ENCODE measurements around the gene KSR1. TPM values are rescaled to one million over a fixed set of nuclear protein-coding genes. Genes with fewer than 3 reads are reported as not detected.
"Not testable (repeated sequence)": the region's sequence is repeated elsewhere in the genome, so short reads cannot be mapped to it uniquely, and the experiment has no call there.

Gene KSR1
- total RNA-seq, 1 donor from 2014 or later: 49.7 TPM

GRCh38 chr17:27670791-27671590 lies 214.7 kb downstream of the KSR1 start:
- no peak for DNase-seq (ENCODE audit: extremely low read depth, low read depth, low spot score)

GRCh38 chr17:27671591-27671910 lies 215.3 kb downstream of the KSR1 start:
- no peak for DNase-seq (ENCODE audit: extremely low read depth, low read depth, low spot score)

- not testable (repeated sequence) for DNase-seq (ENCODE audit: extremely low read depth, low read depth, low spot score)
Measured at GRCh38 chr17:27671977-27672480, 215.8 kb downstream of the KSR1 start.

DNA sequence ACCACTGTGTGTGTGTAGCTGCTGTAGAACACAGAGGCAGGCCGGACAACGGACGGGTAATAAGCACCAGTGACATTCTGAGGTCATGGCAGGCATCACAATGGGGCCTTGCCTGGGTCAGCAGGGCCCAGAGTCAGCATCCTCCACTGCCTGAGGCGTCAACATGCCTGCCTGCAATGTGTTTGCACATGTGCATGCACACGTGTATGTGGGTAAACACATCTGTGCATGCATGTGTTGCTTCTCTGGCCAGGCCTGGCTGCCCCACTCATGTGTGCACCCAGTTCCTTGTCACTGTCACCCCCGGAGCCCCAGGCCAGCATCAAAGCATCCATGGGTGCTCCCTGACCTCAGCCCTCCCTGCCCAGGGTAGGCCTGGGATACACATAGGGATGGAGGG lies 218.1 kb downstream of the KSR1 start:
- DNase-seq (ENCODE audit: extremely low read depth, low read depth, low spot score): no peak

Other genes with a start within 250 kb of the KSR1 start
- gene WSB1, start 162.3 kb upstream of the KSR1 start, total RNA-seq: 85.3 and 235 TPM in 2 replicates
- 120 and 200 TPM in 2 replicates for gene LGALS9, start 174.7 kb downstream of the KSR1 start, total RNA-seq